T47D (cell line): Measurements from ENCODE around the gene DYRK4.

ENCODE experiments used
- DNase-seq, 2 experiments: peaks; one replicate each; pipeline versions ENCODE4 v3.0.0 to v3.0.0-alpha.2; 2011 to 2012; ENCODE audit warnings: low read depth in 1 of 2, low spot score in 1 of 2
- JUND ChIP-seq: IDR thresholded peaks from 2 replicates; pipeline ENCODE4 v1.6.1; 2012; ENCODE audit warnings: low read depth
- in situ Hi-C: cut with HindIII; loops from 2 replicates; pipeline ENCODE4 v1.10.0; 2016; ENCODE audit warnings: low sequenced_read_pairs, low pct_unique_long_range_greater_than_20kb

Gene DYRK4

DNA sequence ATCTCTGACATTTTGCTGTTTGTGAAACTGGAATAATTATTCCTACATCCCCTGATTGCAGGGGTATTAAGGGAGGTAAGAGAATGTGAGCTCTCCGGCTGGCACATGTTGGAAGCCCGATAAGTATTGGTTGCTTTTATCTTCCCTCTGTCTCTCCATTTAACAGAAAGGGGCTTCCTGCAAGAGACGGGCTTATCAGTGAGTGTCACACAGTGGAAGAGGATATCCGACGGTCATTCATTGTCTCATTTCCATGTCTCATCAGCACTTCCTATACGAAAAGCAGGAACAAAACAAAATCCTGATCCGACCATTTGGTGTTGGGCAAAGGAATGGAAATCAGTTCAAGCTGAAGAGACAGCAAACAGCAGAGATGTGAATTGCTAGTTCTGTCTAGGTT is 10.7 kb downstream of the DYRK4 start:
- in situ Hi-C loops, result no loop called here
- no peak for DNase-seq
- no peak for TF ChIP-seq JUND

DNA sequence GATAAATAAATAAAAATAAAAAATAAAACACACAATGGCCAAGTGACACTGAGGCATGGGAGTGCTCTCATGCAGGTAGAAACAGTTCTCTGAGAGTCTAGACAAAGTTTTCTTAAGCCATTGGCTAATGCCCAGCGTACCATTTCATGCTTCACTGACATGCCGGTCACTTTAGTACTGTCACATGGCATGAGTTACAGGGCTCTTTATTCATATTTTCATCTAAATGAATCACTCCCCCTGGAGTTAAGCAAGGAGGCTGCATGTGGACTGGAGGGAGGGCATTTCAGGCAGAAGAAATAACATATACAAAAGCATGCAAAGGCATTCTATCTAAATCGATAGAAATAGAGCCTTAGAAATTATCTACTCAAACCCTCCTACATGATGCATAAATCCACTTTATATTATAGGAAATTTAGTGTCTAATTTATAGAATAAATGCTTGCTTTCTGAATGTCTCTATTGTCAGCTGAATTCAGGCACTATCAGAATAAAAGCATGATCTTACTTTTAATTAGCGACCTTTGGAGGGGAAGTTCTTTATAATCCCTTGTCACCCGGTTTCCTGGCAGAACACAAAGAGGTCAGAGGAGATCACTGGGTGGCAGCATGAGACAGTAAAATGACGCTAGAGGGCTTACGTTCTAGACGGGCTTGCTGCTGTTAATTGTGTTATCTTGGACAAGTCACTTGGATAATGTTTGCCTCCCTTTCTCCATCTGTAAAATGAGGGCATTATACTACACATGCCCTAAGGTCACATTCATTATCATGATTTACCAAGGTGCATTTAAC is 17.5 kb downstream of the DYRK4 start:
- in situ Hi-C loops, result no loop called here
- peak in 1 of 2 experiments; percentile 18 for DNase-seq
- TF ChIP-seq JUND, result no peak

GRCh38 chr12:4580281-4580688 is 18.3 kb downstream of the DYRK4 start:
- in situ Hi-C loops, result no loop called here
- TF ChIP-seq JUND, result no peak
- no peak for DNase-seq

- no peak for DNase-seq
- in situ Hi-C loops, result no loop called here
- TF ChIP-seq JUND, result no peak
Observed at GRCh38 chr12:4584281-4584680, 22.3 kb downstream of the DYRK4 start.

- DNase-seq, result no peak
- in situ Hi-C loops, result no loop called here
Observed at GRCh38 chr12:4584896-4585295, 22.9 kb downstream of the DYRK4 start.

DNA sequence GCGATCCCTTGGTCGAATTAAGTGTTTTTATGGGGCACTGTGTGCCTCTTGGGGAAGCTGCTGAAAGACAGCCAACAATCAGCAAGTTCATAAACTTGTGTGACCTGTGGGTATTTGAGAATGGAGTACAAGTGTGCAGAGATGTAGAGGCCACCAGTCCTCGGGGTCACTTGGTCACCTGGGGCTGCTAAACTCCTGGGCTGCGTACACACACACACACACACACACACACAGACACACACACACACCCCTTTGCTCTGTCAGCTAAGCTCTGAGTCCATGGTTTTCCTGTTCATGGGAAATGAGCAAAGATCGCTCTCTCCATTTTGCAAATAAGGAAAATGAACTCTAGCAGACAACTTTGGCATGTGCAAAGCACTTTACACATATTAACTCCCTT is 24.5 kb downstream of the DYRK4 start:
- no peak for DNase-seq
- in situ Hi-C loops, result no loop called here
- no peak for TF ChIP-seq JUND

More at GRCh38 chr12:4584896-4585295, 22.9 kb downstream of the DYRK4 start:
- no peak for TF ChIP-seq JUND

- TF ChIP-seq JUND, result no peak
- in situ Hi-C loops, result no loop called here
- no peak for DNase-seq
Observed at GRCh38 chr12:4587108-4587507, 25.1 kb downstream of the DYRK4 start.

- DNase-seq, result no peak
- no peak for TF ChIP-seq JUND
- in situ Hi-C loops, result no loop called here
Observed at GRCh38 chr12:4588916-4589315, 26.9 kb downstream of the DYRK4 start.

DNA sequence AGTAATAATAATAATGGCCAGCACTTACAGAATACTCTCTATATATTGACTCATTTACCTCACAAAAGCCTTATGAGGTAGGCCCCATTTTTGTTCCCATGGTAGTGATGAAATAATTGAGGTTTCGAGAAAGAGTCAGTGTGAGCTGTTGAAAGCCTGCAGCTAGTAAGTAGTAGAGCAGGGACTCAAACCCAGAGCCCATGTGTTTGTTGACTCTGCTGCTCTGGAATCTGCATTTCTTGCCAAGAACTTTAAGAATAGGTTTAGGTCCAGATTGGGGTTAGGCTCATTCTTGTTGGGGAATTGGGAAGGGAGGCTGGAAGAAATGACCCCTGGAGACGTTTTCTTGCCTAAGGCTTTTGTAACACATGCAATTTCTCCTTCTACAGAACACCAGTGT is 27.9 kb downstream of the DYRK4 start:
- DNase-seq, result no peak

DNA sequence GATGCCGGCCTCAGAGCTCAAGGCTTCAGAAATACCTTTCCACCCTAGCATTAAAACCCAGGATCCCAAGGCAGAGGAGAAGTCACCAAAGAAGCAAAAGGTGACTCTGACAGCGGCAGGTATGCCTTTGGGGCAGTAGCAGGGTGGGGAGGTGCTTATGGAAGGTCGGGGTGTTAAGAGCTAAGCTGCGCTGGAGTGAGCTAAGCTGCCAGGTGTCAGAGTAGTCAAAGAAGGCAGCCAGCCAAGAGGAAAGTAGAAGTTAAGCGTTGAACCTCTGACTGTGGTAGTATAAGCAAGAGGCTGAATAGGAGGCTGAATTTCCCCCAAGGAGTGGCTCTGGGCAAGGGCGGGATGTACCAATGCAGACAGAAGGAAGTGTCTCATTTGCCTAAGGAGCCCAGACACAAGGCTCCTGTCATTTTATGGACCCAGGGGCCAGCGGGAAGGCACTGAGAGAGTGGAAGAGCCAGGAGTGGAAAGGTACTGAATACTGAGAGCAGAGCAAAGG is 29.2 kb downstream of the DYRK4 start:
- in situ Hi-C loops, result no loop called here
- no peak for DNase-seq
- no peak for TF ChIP-seq JUND

More for the DNA sequence above, 27.9 kb downstream of the DYRK4 start:
- no peak for TF ChIP-seq JUND
- in situ Hi-C loops, result no loop called here

GRCh38 chr12:4595881-4596280 is 33.9 kb downstream of the DYRK4 start:
- no peak for DNase-seq
- TF ChIP-seq JUND, result no peak
- in situ Hi-C loops, result no loop called here

- DNase-seq, result no peak
- TF ChIP-seq JUND, result no peak
- in situ Hi-C loops, result no loop called here
Observed at GRCh38 chr12:4603421-4603820, 41.4 kb downstream of the DYRK4 start.

- in situ Hi-C loops, result no loop called here
- no peak for TF ChIP-seq JUND
- no peak for DNase-seq
Observed at GRCh38 chr12:4603946-4604345, 41.9 kb downstream of the DYRK4 start.
